Measurements from ENCODE around the gene RFK. TPM values are rescaled to one million over a fixed set of nuclear protein-coding genes. Genes with fewer than 3 reads are reported as not detected.

RFK gene
- total and polyA plus RNA-seq, 4 donors = 13.2 to 23.0 (median 16.9) TPM

- no peak for TF ChIP-seq ZBTB33 (IDR thresholded peaks at IDR 0.05)
- TF ChIP-seq EGR1 (IDR thresholded peaks at IDR 0.05; ENCODE audit: low read depth in 2 of 2) = no peak
- no peak for TF ChIP-seq SP1 (IDR thresholded peaks at IDR 0.05)
- TF ChIP-seq RAD21 (IDR thresholded peaks at IDR 0.05) = no peak
These were observed 44.4 kb downstream of the RFK start (continued) for GRCh38 chr9:76349865-76350264.

- Histone ChIP-seq H3K27ac (ENCODE audit: low read depth in 1 of 2, low read length in 2 of 2) (no peak overlapping the region), H3K9ac (ENCODE audit: low read depth in 1 of 2, low read length in 2 of 2) (no peak overlapping the region), H3K4me1 (ENCODE audit: control insufficient read depth in 4 of 4, insufficient read depth in 4 of 4, low read length in 3 of 4) (peaks cover 0 to 2% (median 0%) of the 10 kb centered on the region in 4 donors), H3K27me3 (ENCODE audit: control insufficient read depth in 4 of 4, insufficient read depth in 4 of 4, low read length in 3 of 4) (no peaks in the 10 kb centered on the region), H3K36me3 (ENCODE audit: control insufficient read depth in 4 of 4, insufficient read depth in 3 of 4, low read depth in 1 of 4, low read length in 3 of 4) (no peaks in the 10 kb centered on the region), H3K9me3 (ENCODE audit: control insufficient read depth in 4 of 4, low read length in 3 of 4) (no peaks in the 10 kb centered on the region), H3K4me3 (ENCODE audit: low read depth in 1 of 3, low read length in 3 of 3) (no peak overlapping the region)
- DNase-seq (ENCODE audit: low spot score) = no peak
- 96% methylated on average over 2 of the region's 2 CpGs for WGBS
- TF ChIP-seq ZBTB33 (IDR thresholded peaks at IDR 0.05) (no peak), YY1 (IDR thresholded peaks at IDR 0.05) (no peak), TAF1 (conservative IDR thresholded peaks at IDR 0.05) (no peak), EGR1 (IDR thresholded peaks at IDR 0.05; ENCODE audit: low read depth in 2 of 2) (no peak), RAD21 (IDR thresholded peaks at IDR 0.05) (no peak), FOXA2 (IDR thresholded peaks at IDR 0.05) (no peak), FOXA1 (IDR thresholded peaks at IDR 0.05) (no peak), JUND (IDR thresholded peaks at IDR 0.05) (no peak), RXRA (IDR thresholded peaks at IDR 0.05) (no peak), HNF4G (IDR thresholded peaks at IDR 0.05) (no peak), REST (IDR thresholded peaks at IDR 0.05) (no peak), CTCF (IDR thresholded peaks at IDR 0.05; ENCODE audit: low read depth, low read length, missing input control) (no peak), NR2F2 (IDR thresholded peaks at IDR 0.05) (no peak), HNF4A (conservative IDR thresholded peaks at IDR 0.05) (no peak), GABPA (IDR thresholded peaks at IDR 0.05 in 1 of 2, conservative IDR thresholded peaks at IDR 0.05 in 1 of 2) (no peak), SP1 (IDR thresholded peaks at IDR 0.05) (no peak)
- TF ChIP-seq, protein P1, sequence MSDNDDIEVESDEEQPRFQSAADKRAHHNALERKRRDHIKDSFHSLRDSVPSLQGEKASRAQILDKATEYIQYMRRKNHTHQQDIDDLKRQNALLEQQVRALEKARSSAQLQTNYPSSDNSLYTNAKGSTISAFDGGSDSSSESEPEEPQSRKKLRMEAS (IDR thresholded peaks at IDR 0.05) = no peak
- TF ChIP-seq, protein P2, sequence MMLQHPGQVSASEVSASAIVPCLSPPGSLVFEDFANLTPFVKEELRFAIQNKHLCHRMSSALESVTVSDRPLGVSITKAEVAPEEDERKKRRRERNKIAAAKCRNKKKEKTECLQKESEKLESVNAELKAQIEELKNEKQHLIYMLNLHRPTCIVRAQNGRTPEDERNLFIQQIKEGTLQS (IDR thresholded peaks at IDR 0.05) = no peak
These were observed 51.4 kb downstream of the RFK start for GRCh38 chr9:76342858-76343257.
